Panc1 (cell line): ENCODE measurements around the gene RGPD3. TPM values are rescaled to one million over a fixed set of nuclear protein-coding genes. Genes with fewer than 3 reads are reported as not detected.
A peak's percentile ranks its signal among the peaks of the same experiment; 100 is the strongest.
"Not testable (repeated sequence)": the region's sequence is repeated elsewhere in the genome, so short reads cannot be mapped to it uniquely, and the experiment has no call there.

ENCODE experiments used
- ATAC-seq: fragments of 200-7000 bp; cut with Tn5 transposase; 2 replicates; pipeline ENCODE4 v1.9.1; 2020; ENCODE audit warnings: mild to moderate bottlenecking, moderate library complexity
- BruUV-seq: library from RNA; stranded (reverse); fragments of 400-500 nt; replicated peaks from 2 replicates; lab custom pipeline; 2021; lab: Mats Ljungman, UMichigan
- CTCF ChIA-PET: fragments of 300-600 bp; sonication (Branson Sonifier 250); formaldehyde crosslinking; loops from one replicate; lab custom pipeline; 2022; ENCODE audit warnings: antibody characterized with exemption; lab: Charles Lee
- POLR2A ChIA-PET: fragments of 300-600 bp; sonication (Branson Sonifier 250); formaldehyde crosslinking; loops from one replicate; lab custom pipeline; 2022; ENCODE audit warnings: antibody characterized with exemption; lab: Charles Lee
- DNase-seq: peaks from one replicate; pipeline ENCODE4 v3.0.0-alpha.2; 2010; ENCODE audit warnings: low read depth, low spot score
- H3K27ac ChIP-seq: 2 replicates; pipeline ENCODE4 v1.5.1; 2011; ENCODE audit warnings: mild to moderate bottlenecking, low read length, inconsistent platforms
- H3K27me3 ChIP-seq: fragments of 200-500 bp; sonication (Bioruptor generic); 2 replicates; pipeline ENCODE4 v1.6.0; 2014; ENCODE audit warnings: low read length, inconsistent platforms; ENCODE audit not compliant: control insufficient read depth, insufficient read depth
- H3K36me3 ChIP-seq: fragments of 200-500 bp; sonication (Bioruptor generic); 2 replicates; pipeline ENCODE4 v1.5.1; 2014; ENCODE audit warnings: inconsistent platforms, mild to moderate bottlenecking, low read length, moderate library complexity; ENCODE audit not compliant: control insufficient read depth, insufficient read depth
- H3K4me1 ChIP-seq: 2 replicates; pipeline ENCODE4 v1.5.1; 2011; ENCODE audit warnings: inconsistent platforms, mild to moderate bottlenecking, low read length, moderate library complexity; ENCODE audit not compliant: control insufficient read depth, insufficient read depth
- H3K4me3 ChIP-seq, 2 experiments: 2 replicates each; pipeline ENCODE4 v1.5.1; 2011 to 2012; ENCODE audit warnings: low read depth in 2 of 2, low read length in 2 of 2, mild to moderate bottlenecking in 2 of 2, inconsistent platforms in 1 of 2, moderate library complexity in 1 of 2
- H3K9me3 ChIP-seq: fragments of 200-500 bp; sonication (Bioruptor generic); 2 replicates; pipeline ENCODE4 v1.5.1; 2014; ENCODE audit warnings: low read depth, mild to moderate bottlenecking, inconsistent platforms, low read length, moderate library complexity; ENCODE audit not compliant: control insufficient read depth, insufficient read depth
- in situ Hi-C: cut with HindIII; loops from 2 replicates; pipeline ENCODE4 v1.10.0; 2016; ENCODE audit warnings: low sequenced_read_pairs, low pct_unique_long_range_greater_than_20kb
- intact Hi-C: fragments of 100-400 bp; cut with micrococcal nuclease; formaldehyde crosslinking; loops from one replicate; pipeline ENCODE4 v1.10.0; 2022; ENCODE audit not compliant: unreplicated experiment
- total RNA-seq: library from RNA; stranded (reverse); gene quantifications from one replicate; pipeline ENCODE4 v1.2.1, GENCODE V29; 2021; ENCODE audit not compliant: unreplicated experiment
- TF ChIP-seq, protein P1 (sequence below): fragments of 450-650 bp; IDR thresholded peaks from 2 replicates; pipeline ENCODE4 v1.5.1; 2017; ENCODE audit warnings: mild to moderate bottlenecking

The RGPD3 gene
- total RNA-seq, 1 experiment from 2014 or later, result 0.31 TPM

DNA sequence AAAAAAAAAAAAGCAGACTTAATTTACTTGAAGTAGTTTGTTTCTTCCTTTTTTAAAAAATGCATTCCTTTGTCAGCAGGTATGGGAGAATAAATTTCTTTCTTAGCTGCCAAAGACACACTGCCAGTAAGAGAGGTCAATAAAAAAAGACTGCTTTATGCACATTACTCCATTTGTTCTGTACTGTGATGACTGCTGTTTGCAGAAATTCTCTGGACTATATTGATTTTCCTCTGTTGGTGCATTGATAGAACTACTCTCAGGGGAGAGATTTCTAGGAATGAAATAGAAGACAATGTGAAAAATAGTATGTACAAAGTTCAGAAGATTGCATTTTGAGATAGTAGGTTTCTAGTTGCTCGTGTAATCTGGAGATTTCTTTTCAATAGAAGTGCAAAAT lies 11.3 kb upstream of the RGPD3 start:
- ATAC-seq, POLR2A ChIA-PET, H3K4me3 ChIP-seq, CTCF ChIA-PET, in situ Hi-C loops, DNase-seq, H3K36me3 ChIP-seq, H3K27ac ChIP-seq, H3K9me3 ChIP-seq, H3K27me3 ChIP-seq, intact Hi-C loops, H3K4me1 ChIP-seq, BruUV-seq: not testable (repeated sequence)

DNA sequence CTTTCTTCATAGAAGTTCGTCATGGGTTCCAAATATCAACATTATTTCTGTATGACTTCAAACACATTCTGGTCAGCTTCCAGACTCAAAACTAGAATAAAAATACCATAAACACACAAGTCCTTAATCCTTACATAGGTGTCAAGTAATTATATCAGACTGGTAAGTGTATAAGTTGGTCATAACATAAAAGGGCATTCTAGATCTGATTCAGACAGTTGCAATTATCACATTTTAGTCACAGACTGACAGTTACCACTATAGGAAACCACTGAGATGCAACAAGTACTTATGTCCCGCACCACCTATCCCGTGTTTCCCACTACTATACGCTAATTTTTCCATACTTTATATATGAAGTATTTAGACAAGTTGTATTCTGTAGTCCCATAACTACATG lies 9.4 kb upstream of the RGPD3 start:
- H3K4me3 ChIP-seq, in situ Hi-C loops, H3K4me1 ChIP-seq, ATAC-seq, H3K9me3 ChIP-seq, H3K27ac ChIP-seq, POLR2A ChIA-PET, H3K27me3 ChIP-seq, BruUV-seq, H3K36me3 ChIP-seq, intact Hi-C loops, CTCF ChIA-PET, DNase-seq: not testable (repeated sequence)

GRCh38 chr2:106470658-106471057 lies 2.4 kb upstream of the RGPD3 start:
- H3K36me3 ChIP-seq, intact Hi-C loops, CTCF ChIA-PET, H3K27me3 ChIP-seq, BruUV-seq, H3K9me3 ChIP-seq, in situ Hi-C loops, POLR2A ChIA-PET, H3K27ac ChIP-seq, H3K4me3 ChIP-seq, H3K4me1 ChIP-seq, DNase-seq: not testable (repeated sequence)
- ATAC-seq, result peak; percentile 82
- TF ChIP-seq, protein P1, sequence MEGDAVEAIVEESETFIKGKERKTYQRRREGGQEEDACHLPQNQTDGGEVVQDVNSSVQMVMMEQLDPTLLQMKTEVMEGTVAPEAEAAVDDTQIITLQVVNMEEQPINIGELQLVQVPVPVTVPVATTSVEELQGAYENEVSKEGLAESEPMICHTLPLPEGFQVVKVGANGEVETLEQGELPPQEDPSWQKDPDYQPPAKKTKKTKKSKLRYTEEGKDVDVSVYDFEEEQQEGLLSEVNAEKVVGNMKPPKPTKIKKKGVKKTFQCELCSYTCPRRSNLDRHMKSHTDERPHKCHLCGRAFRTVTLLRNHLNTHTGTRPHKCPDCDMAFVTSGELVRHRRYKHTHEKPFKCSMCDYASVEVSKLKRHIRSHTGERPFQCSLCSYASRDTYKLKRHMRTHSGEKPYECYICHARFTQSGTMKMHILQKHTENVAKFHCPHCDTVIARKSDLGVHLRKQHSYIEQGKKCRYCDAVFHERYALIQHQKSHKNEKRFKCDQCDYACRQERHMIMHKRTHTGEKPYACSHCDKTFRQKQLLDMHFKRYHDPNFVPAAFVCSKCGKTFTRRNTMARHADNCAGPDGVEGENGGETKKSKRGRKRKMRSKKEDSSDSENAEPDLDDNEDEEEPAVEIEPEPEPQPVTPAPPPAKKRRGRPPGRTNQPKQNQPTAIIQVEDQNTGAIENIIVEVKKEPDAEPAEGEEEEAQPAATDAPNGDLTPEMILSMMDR, result peak; percentile 65

DNA sequence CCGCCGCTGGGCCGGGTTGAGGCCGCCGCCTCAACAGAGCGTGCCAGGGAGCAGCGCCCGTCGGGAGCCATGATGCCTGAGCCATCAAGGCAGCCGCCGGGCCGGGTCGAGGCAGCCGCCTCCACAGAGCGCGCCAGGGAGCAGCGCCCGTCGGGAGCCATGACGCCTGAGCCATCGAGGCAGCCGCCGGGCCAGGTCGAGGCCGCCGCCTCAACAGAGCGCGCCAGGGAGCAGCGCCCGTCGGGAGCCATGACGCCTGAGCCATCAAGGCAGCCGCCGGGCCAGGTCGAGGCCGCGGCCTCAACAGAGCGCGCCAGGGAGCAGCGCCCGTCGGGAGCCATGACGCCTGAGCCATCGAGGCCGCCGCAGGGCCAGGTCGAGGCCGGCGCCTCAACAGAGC lies 697 bp downstream of the RGPD3 start:
- H3K36me3 ChIP-seq, H3K27me3 ChIP-seq, ATAC-seq, in situ Hi-C loops, H3K9me3 ChIP-seq, intact Hi-C loops, H3K27ac ChIP-seq, BruUV-seq, DNase-seq, POLR2A ChIA-PET, H3K4me1 ChIP-seq, H3K4me3 ChIP-seq, CTCF ChIA-PET: not testable (repeated sequence)

- DNase-seq, in situ Hi-C loops, H3K27ac ChIP-seq, H3K9me3 ChIP-seq, H3K27me3 ChIP-seq, ATAC-seq, H3K36me3 ChIP-seq, H3K4me3 ChIP-seq, intact Hi-C loops, POLR2A ChIA-PET, CTCF ChIA-PET, BruUV-seq, H3K4me1 ChIP-seq: not testable (repeated sequence)
- TF ChIP-seq, protein P1, result peak; percentile 57
Observed at GRCh38 chr2:106461882-106462281, 6.3 kb downstream of the RGPD3 start.

DNA sequence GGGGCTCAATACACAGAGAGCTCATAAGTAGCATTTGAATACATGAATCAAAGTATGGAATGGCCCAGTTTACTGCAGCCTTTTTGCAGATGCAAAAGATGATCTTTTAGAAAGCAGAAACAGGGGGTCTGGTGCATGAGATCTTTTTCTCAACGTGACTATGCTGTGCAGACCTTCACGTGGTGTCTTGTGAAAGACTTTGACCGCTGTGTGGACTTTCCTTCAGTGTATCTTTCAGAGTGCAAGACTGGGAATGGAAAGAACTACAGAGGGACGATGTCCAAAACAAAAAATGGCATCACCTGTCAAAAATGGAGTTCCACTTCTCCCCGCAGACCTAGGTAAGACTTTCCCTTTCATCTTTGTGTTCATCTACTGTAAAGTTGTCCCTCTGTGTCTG lies 77.5 kb downstream of the RGPD3 start:
- CTCF ChIA-PET, ATAC-seq, in situ Hi-C loops, H3K27ac ChIP-seq, DNase-seq, H3K27me3 ChIP-seq, H3K4me3 ChIP-seq, BruUV-seq, H3K4me1 ChIP-seq, H3K36me3 ChIP-seq, H3K9me3 ChIP-seq, POLR2A ChIA-PET, intact Hi-C loops: not testable (repeated sequence)
